Uterus (tissue), 2 donors: Measurements from ENCODE around the gene SAV1.

Source experiments
- POLR2A ChIP-seq, 2 donors: fragments of 450-650 bp; IDR thresholded peaks; one replicate each; pipeline ENCODE4 v1.6.1; 2016; ENCODE audit warnings: antibody characterized with exemption in 2 of 2, mild to moderate bottlenecking in 1 of 2, moderate library complexity in 1 of 2
- TF ChIP-seq, protein P1 (sequence below), 4 experiments: fragments of 200-600 bp in 2 of 4; fragments of 450-650 bp in 2 of 4; sonication (generic) in 2 of 4; IDR thresholded peaks; one replicate each; pipeline ENCODE4 v1.5.1; 2016 to 2019; ENCODE audit warnings: antibody characterized with exemption in 4 of 4, mild to moderate bottlenecking in 2 of 4, moderate library complexity in 1 of 4

DNA sequence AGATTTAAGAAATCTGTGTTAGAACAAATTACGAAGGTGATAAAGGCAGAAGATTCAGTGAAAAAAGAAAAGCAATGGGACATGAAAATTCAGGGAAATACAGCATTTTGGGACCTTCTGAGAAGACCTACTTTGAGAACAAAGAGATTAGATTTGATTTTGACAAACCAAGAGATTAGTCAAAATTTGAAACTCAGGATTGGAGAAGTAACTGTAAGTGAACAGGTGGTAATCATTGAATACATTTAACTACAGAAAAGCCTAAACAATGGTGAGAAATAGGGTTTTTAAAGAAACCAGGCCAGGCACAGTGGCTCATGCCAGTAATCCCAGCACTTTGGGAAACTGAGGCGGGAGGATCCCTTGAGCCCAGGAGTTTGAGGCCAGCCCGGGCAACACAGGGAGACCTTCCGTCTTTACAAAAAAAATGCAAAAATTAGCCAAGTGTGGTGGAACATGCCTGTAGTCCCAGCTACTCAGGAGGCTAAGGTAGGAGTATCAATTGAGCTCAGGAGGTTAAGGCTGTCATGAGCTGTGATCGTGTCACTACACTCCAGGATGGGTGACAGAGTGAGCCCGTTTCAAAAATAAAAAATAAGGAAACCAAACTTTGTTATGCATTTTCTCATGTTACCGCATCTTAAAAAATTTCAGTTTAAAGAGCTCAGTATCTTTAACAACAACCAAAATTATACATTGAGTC, 8.9 kb upstream of the SAV1 start:
- TF ChIP-seq, protein P1, sequence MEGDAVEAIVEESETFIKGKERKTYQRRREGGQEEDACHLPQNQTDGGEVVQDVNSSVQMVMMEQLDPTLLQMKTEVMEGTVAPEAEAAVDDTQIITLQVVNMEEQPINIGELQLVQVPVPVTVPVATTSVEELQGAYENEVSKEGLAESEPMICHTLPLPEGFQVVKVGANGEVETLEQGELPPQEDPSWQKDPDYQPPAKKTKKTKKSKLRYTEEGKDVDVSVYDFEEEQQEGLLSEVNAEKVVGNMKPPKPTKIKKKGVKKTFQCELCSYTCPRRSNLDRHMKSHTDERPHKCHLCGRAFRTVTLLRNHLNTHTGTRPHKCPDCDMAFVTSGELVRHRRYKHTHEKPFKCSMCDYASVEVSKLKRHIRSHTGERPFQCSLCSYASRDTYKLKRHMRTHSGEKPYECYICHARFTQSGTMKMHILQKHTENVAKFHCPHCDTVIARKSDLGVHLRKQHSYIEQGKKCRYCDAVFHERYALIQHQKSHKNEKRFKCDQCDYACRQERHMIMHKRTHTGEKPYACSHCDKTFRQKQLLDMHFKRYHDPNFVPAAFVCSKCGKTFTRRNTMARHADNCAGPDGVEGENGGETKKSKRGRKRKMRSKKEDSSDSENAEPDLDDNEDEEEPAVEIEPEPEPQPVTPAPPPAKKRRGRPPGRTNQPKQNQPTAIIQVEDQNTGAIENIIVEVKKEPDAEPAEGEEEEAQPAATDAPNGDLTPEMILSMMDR (IDR thresholded peaks at IDR 0.05), result no peak
- TF ChIP-seq POLR2A (IDR thresholded peaks at IDR 0.05), result no peak
